Activated naive CD4-positive, alpha-beta T cell treated with anti-CD3 and anti-CD28 coated beads for 36 hours (primary cell): Measurements from ENCODE around the gene UBE4B. TPM values are rescaled to one million over a fixed set of nuclear protein-coding genes. Genes with fewer than 3 reads are reported as not detected.
A peak's percentile ranks its signal among the peaks of the same experiment; 100 is the strongest.
"Not testable (repeated sequence)": the region's sequence is repeated elsewhere in the genome, so short reads cannot be mapped to it uniquely, and the experiment has no call there.

Source experiments
- CTCF ChIA-PET: fragments of 350-600 bp; sonication (Branson Sonifier 250); formaldehyde crosslinking; loops from one replicate; lab custom pipeline; 2021; ENCODE audit warnings: antibody characterized with exemption; lab: Charles Lee
- DNase-seq: peaks from one replicate; pipeline ENCODE4 v3.0.0-alpha.2; 2020
- H3K27ac Mint-ChIP-seq: one replicate; pipeline ENCODE4 v1.8.0; 2021; ENCODE audit warnings: mild to moderate bottlenecking, mixed read lengths
- H3K27me3 Mint-ChIP-seq: one replicate; pipeline ENCODE4 v1.8.0; 2021; ENCODE audit warnings: low read depth, mixed read lengths
- H3K36me3 Mint-ChIP-seq: one replicate; pipeline ENCODE4 v1.8.0; 2021; ENCODE audit warnings: low read depth, mixed read lengths
- H3K4me1 Mint-ChIP-seq: one replicate; pipeline ENCODE4 v1.8.0; 2021; ENCODE audit warnings: low read depth, mixed read lengths
- H3K4me3 Mint-ChIP-seq: one replicate; pipeline ENCODE4 v1.8.0; 2021; ENCODE audit warnings: mild to moderate bottlenecking, moderate library complexity, mixed read lengths
- H3K9me3 Mint-ChIP-seq: one replicate; pipeline ENCODE4 v1.8.0; 2021; ENCODE audit warnings: mixed read lengths
- intact Hi-C: fragments of 100-400 bp; cut with micrococcal nuclease; formaldehyde crosslinking; loops from one replicate; pipeline ENCODE4 v1.15.1; 2023
- total RNA-seq, 2 experiments: library from RNA; stranded (reverse); gene quantifications; one replicate each; pipeline ENCODE4 v1.2.3, GENCODE V29; 2021

The UBE4B gene
- total RNA-seq, 2 experiments from 2014 or later: 20.1 to 21.3 TPM

GRCh38 chr1:10061276-10061675 lies 28.5 kb downstream of the UBE4B start:
- DNase-seq: no peak
- H3K27me3 Mint-ChIP-seq: no peaks in the 10 kb centered on the region
- peaks cover 19% of the 10 kb centered on the region for H3K4me1 Mint-ChIP-seq
- H3K9me3 Mint-ChIP-seq: no peaks in the 10 kb centered on the region
- H3K27ac Mint-ChIP-seq: no peak overlapping the region
- H3K4me3 Mint-ChIP-seq: no peak overlapping the region
- intact Hi-C loops: no loop called here
- peaks cover 5% of the 10 kb centered on the region for H3K36me3 Mint-ChIP-seq
- CTCF ChIA-PET: no interaction called here

DNA sequence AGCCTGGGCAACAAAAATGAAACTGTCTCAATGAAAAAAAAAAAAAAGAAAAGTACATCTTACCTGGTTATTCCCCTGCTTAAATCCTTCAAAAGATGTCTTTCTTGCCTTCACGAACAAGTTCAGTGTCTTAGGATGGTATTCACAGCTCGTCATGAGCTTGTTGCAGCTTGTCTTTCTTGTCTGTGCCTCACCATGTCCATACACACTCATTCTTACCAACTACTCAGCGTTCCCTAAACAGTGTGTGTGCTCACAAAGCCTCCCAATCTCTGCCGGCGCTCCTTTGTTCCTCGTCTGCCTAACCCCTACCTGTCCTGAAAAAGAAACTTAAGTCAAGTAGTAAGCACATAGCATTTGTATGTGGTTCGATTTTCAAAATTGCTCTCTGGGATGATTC lies 31.1 kb downstream of the UBE4B start:
- no peak for DNase-seq
- Mint-ChIP-seq H3K27ac (no peak overlapping the region), H3K27me3 (no peaks in the 10 kb centered on the region), H3K36me3 (no peaks in the 10 kb centered on the region), H3K4me1 (peaks cover 18% of the 10 kb centered on the region), H3K4me3 (no peak overlapping the region), H3K9me3 (no peaks in the 10 kb centered on the region)
- intact Hi-C loops: no loop called here
- CTCF ChIA-PET: no interaction called here

GRCh38 chr1:10064416-10065343 lies 31.9 kb downstream of the UBE4B start:
- CTCF ChIA-PET: no interaction called here
- Mint-ChIP-seq H3K4me3 (no peak overlapping the region), H3K27me3 (no peaks in the 10 kb centered on the region), H3K36me3 (no peaks in the 10 kb centered on the region), H3K4me1 (peaks cover 18% of the 10 kb centered on the region), H3K27ac (no peak overlapping the region), H3K9me3 (no peaks in the 10 kb centered on the region)
- intact Hi-C loops: no loop called here
- no peak for DNase-seq

DNA sequence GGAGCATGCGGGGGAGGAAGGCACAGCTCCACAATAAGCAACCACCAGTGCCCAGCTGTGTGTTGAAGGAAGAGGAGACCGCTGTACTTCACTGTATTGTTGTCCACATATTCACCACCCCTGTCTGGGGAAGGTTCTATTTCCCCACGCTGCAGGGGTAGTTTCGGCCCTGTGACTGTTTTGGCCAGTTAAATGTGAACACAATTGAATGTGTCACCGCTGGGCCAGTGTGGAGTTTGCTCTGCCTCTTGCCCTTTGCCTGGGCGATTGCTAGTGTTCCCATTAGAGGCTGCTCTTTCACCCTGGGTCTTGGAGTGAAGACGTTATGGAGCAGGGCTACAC lies 32.6 kb downstream of the UBE4B start:
- CTCF ChIA-PET: no interaction called here
- Mint-ChIP-seq H3K4me1 (peaks cover 18% of the 10 kb centered on the region), H3K9me3 (no peaks in the 10 kb centered on the region), H3K4me3 (no peak overlapping the region), H3K36me3 (no peaks in the 10 kb centered on the region), H3K27me3 (no peaks in the 10 kb centered on the region), H3K27ac (no peak overlapping the region)
- no peak for DNase-seq
- intact Hi-C loops: no loop called here

- no peaks in the 10 kb centered on the region for H3K27me3 Mint-ChIP-seq
- H3K4me1 Mint-ChIP-seq: peaks cover 18% of the 10 kb centered on the region
- no peak overlapping the region for H3K27ac Mint-ChIP-seq
- no peaks in the 10 kb centered on the region for H3K36me3 Mint-ChIP-seq
- intact Hi-C loops: no loop called here
- no peak overlapping the region for H3K4me3 Mint-ChIP-seq
- H3K9me3 Mint-ChIP-seq: no peaks in the 10 kb centered on the region
- DNase-seq: no peak
- CTCF ChIA-PET: no interaction called here
Observed at GRCh38 chr1:10065760-10066159, 33.0 kb downstream of the UBE4B start.

- no peak overlapping the region for H3K4me3 Mint-ChIP-seq
- no peaks in the 10 kb centered on the region for H3K36me3 Mint-ChIP-seq
- intact Hi-C loops: no loop called here
- peaks cover 15% of the 10 kb centered on the region for H3K4me1 Mint-ChIP-seq
- DNase-seq: no peak
- CTCF ChIA-PET: no interaction called here
- H3K9me3 Mint-ChIP-seq: no peaks in the 10 kb centered on the region
- H3K27me3 Mint-ChIP-seq: no peaks in the 10 kb centered on the region
- H3K27ac Mint-ChIP-seq: no peak overlapping the region
Observed at GRCh38 chr1:10068605-10069294, 36.0 kb downstream of the UBE4B start.

DNA sequence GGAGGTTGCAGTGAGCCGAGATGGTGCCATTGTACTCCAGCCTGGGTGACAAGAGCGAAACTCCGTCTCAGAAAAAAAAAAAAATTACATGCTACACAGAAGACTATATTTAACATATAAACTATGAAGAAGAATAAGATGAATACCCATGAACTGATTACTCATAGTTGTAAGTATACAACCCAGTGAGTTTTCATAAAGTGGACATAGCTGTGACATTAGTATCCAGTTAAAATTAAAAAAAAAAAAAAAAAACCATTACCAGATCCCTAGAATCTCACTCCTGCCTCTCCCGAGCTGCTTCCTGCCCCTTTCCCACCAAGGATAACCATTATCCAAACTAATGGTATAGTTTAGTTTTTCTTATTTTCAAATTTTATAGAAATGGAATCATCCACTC lies 37.4 kb downstream of the UBE4B start:
- Mint-ChIP-seq H3K27ac (no peak overlapping the region), H3K4me3 (no peak overlapping the region), H3K36me3 (peaks cover 4% of the 10 kb centered on the region), H3K4me1 (peaks cover 16% of the 10 kb centered on the region), H3K9me3 (no peaks in the 10 kb centered on the region), H3K27me3 (no peaks in the 10 kb centered on the region)
- no peak for DNase-seq
- intact Hi-C loops: no loop called here
- CTCF ChIA-PET: interaction anchor here (0.6 to 0.8 kb wide), 2 partner anchors 83 to 359 kb away, joined by 3 to 6 read pairs; no protein-coding TSS in a partner anchor

GRCh38 chr1:10071640-10072039 lies 38.9 kb downstream of the UBE4B start:
- Mint-ChIP-seq H3K27me3 (no peaks in the 10 kb centered on the region), H3K4me1 (peaks cover 15% of the 10 kb centered on the region), H3K27ac (no peak overlapping the region), H3K4me3 (no peak overlapping the region), H3K36me3 (peaks cover 4% of the 10 kb centered on the region), H3K9me3 (no peaks in the 10 kb centered on the region)
- CTCF ChIA-PET: interaction anchor here (0.6 kb wide), 1 partner anchor 128 kb away, joined by 3 read pairs; the partner anchor contains the start of genes LZIC and NMNAT1
- intact Hi-C loops: no loop called here
- no peak for DNase-seq

GRCh38 chr1:10073371-10073770 lies 40.6 kb downstream of the UBE4B start:
- H3K4me1 Mint-ChIP-seq: peaks cover 12% of the 10 kb centered on the region

DNA sequence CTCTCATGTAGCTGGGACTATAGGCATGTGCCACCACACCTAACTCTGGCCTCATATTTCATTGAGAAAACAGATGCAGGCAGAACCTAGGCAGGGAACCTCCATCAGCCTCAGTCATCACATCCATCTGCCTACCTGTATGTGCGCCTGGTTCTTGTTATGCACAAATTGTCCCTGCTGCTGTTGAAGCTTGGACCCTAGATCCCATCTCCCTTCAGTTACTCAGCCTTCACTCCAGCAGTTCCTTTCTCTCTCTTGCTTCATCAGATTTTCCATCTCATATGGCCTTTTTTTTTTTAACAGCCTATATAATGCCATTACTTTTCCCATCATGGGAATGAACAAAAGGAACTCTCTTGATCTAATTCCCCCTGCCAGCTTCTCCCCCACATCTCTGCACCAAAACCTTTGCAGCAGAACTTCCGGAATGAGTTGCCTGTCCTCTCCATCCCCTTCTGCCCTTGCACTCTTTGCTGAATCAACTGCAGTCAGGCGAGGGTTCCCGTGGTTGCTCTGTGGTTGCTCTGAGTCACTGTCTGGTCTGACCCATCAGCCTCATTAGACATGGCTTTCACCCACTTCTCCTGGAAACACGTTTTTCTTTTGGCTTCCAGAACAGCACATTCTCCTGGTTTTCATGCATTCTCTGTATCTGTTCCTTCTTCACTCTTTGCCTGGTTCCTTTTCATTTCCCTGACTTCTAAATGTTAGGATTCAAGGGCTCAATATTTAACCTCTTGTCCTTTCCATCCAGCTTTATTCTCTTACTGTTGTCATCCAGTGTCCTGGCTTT lies 41.5 kb downstream of the UBE4B start:
- Mint-ChIP-seq H3K27ac (no peak overlapping the region), H3K27me3 (no peaks in the 10 kb centered on the region), H3K9me3 (no peaks in the 10 kb centered on the region), H3K4me1 (peaks cover 12% of the 10 kb centered on the region), H3K36me3 (peaks cover 4% of the 10 kb centered on the region), H3K4me3 (no peak overlapping the region)
- intact Hi-C loops: no loop called here
- CTCF ChIA-PET: no interaction called here
- DNase-seq: peak; percentile 80

More at GRCh38 chr1:10073371-10073770, 40.6 kb downstream of the UBE4B start:
- H3K27ac Mint-ChIP-seq, H3K36me3 Mint-ChIP-seq, DNase-seq, H3K4me3 Mint-ChIP-seq, H3K27me3 Mint-ChIP-seq, intact Hi-C loops, CTCF ChIA-PET, H3K9me3 Mint-ChIP-seq: not testable (repeated sequence)

GRCh38 chr1:10074852-10075730 lies 42.3 kb downstream of the UBE4B start:
- H3K4me1 Mint-ChIP-seq: peaks cover 12% of the 10 kb centered on the region

More at GRCh38 chr1:10074852-10075730, 42.3 kb downstream of the UBE4B start:
- CTCF ChIA-PET: no interaction called here
- no peaks in the 10 kb centered on the region for H3K27me3 Mint-ChIP-seq
- no peak overlapping the region for H3K27ac Mint-ChIP-seq
- H3K36me3 Mint-ChIP-seq: peaks cover 6% of the 10 kb centered on the region
- H3K9me3 Mint-ChIP-seq: no peaks in the 10 kb centered on the region
- H3K4me3 Mint-ChIP-seq: no peak overlapping the region
- DNase-seq: no peak
- intact Hi-C loops: no loop called here
